ENCODE data around the gene C11orf98.
A peak's percentile ranks its signal among the peaks of the same experiment; 100 is the strongest.

C11orf98 gene

GRCh38 chr11:62665075-62665598 lies at the start of gene C11orf98, which contains the start of gene CSKMT:
Gene C11orf98, minus strand, starts transcription at chr11:62665210. Its CDS starts 41 bp downstream, at chr11:62665169.
Gene CSKMT, plus strand, starts transcription at chr11:62665312. Its CDS starts 568 bp downstream, at chr11:62665880.
- DNase-seq (ENCODE audit: low read depth): no peak
- TF ChIP-seq, protein P1, sequence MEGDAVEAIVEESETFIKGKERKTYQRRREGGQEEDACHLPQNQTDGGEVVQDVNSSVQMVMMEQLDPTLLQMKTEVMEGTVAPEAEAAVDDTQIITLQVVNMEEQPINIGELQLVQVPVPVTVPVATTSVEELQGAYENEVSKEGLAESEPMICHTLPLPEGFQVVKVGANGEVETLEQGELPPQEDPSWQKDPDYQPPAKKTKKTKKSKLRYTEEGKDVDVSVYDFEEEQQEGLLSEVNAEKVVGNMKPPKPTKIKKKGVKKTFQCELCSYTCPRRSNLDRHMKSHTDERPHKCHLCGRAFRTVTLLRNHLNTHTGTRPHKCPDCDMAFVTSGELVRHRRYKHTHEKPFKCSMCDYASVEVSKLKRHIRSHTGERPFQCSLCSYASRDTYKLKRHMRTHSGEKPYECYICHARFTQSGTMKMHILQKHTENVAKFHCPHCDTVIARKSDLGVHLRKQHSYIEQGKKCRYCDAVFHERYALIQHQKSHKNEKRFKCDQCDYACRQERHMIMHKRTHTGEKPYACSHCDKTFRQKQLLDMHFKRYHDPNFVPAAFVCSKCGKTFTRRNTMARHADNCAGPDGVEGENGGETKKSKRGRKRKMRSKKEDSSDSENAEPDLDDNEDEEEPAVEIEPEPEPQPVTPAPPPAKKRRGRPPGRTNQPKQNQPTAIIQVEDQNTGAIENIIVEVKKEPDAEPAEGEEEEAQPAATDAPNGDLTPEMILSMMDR (conservative IDR thresholded peaks at IDR 0.05; ENCODE audit: low read depth, low read length): no peak
- peak within 1 kb of the TSS; percentile 88 for H3K4me3 ChIP-seq (ENCODE audit: low read length)

DNA sequence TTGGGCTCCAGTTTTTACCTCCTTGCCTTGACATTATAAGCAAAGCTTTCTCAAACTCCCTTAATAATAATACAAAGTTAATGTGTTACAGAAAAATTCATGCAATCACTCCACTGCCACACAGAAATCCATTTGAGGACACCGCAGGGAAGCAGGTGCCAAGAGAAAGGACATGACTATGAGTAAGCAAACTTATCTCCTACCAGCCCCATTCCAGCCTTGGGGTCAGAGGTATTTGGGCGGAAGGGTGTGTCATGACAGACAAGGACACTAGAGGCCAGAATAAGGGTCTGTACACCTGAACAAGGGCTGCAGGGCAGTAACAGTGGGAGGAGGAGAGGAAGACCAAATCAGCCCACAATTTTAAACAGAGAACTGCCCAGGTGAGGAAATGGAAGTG lies 48.3 kb upstream of the C11orf98 start:
- no peak for DNase-seq (ENCODE audit: low read depth)
- TF ChIP-seq, protein P1 (conservative IDR thresholded peaks at IDR 0.05; ENCODE audit: low read depth, low read length): no peak
- H3K4me3 ChIP-seq (ENCODE audit: low read length): no peak overlapping the region

DNA sequence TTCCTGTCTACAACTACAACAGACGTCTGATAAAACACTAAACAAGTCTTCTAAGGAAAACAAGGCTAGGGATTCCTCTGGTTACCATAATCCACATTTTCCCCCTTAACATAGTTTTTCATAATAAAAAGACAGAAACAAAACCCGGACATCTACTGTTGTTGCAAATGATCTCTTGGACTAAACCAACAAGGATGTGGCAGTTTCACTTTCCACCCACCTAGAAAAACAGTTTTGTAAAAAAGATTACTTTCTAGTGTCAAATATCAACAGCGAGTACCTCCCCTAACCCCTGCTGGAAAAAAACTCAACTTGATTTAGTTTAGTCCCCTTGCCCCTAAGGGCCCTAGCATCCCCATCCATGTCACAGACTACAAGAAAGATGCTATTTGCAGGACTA lies 47.9 kb upstream of the C11orf98 start:
- H3K4me3 ChIP-seq (ENCODE audit: low read length): no peak overlapping the region
- TF ChIP-seq, protein P1 (conservative IDR thresholded peaks at IDR 0.05; ENCODE audit: low read depth, low read length): no peak
- no peak for DNase-seq (ENCODE audit: low read depth)

GRCh38 chr11:62712276-62712812 lies 47.3 kb upstream of the C11orf98 start:
- TF ChIP-seq, protein P1 (conservative IDR thresholded peaks at IDR 0.05; ENCODE audit: low read depth, low read length): no peak
- no peak for DNase-seq (ENCODE audit: low read depth)
- H3K4me3 ChIP-seq (ENCODE audit: low read length): no peak overlapping the region

- DNase-seq (ENCODE audit: low read depth): no peak
- peak overlapping the region; percentile 71 for H3K4me3 ChIP-seq (ENCODE audit: low read length)
- TF ChIP-seq, protein P1 (conservative IDR thresholded peaks at IDR 0.05; ENCODE audit: low read depth, low read length): no peak
Measured at GRCh38 chr11:62710001-62710345, 45.0 kb upstream of the C11orf98 start.

DNA sequence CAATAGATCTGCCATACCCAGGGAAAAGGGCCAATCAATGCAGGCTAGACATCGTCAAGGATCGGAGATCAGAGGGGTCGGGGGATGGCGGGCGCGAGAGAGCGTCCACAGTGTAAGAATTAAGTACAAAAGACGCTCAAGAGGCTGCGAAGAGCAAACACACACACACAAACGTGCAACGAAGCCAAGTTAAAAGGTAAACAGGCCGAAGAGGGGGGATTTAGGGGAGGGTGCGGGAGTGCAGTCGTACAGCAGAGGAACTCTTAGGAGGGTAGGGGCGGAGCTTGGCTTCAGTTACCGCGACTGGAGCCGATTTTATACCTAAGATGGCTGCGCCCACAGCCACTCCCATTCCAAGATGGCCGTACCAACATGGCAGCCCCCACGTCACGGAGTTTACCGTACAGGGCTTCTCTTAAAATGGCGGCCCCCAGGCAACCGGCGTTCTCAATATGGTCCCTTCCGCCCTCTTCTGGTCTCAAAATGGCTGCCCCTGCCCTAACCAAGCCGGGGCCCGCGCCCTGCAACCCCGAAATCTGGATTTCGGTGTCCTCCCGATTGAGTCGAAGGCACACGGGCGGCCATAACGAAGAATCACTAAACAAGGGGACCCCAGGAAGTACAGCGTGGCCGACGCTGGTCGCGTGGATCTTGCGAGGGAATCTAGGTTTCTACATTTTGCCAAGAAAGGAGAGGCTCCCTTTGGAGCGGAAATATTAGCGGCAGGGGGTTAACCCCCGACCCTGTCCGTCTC lies 44.4 kb upstream of the C11orf98 start:
- TF ChIP-seq, protein P1 (conservative IDR thresholded peaks at IDR 0.05; ENCODE audit: low read depth, low read length): no peak
- peak overlapping the region; percentile 71 for H3K4me3 ChIP-seq (ENCODE audit: low read length)
- peak; percentile 93 for DNase-seq (ENCODE audit: low read depth)

GRCh38 chr11:62708793-62709192 lies 43.8 kb upstream of the C11orf98 start:
- TF ChIP-seq, protein P1 (conservative IDR thresholded peaks at IDR 0.05; ENCODE audit: low read depth, low read length): no peak
- DNase-seq (ENCODE audit: low read depth): no peak
- peak overlapping the region; percentile 71 for H3K4me3 ChIP-seq (ENCODE audit: low read length)

All from retinal pigment epithelial cell (primary cell).